Measurements from ENCODE around the gene MAML2.
"Not testable (repeated sequence)": the region's sequence is repeated elsewhere in the genome, so short reads cannot be mapped to it uniquely, and the experiment has no call there.

The MAML2 gene

GRCh38 chr11:96293109-96293508 is 49.9 kb downstream of the MAML2 start:
- DNase-seq (ENCODE audit: low read depth in 3 of 3), result no peak

DNA sequence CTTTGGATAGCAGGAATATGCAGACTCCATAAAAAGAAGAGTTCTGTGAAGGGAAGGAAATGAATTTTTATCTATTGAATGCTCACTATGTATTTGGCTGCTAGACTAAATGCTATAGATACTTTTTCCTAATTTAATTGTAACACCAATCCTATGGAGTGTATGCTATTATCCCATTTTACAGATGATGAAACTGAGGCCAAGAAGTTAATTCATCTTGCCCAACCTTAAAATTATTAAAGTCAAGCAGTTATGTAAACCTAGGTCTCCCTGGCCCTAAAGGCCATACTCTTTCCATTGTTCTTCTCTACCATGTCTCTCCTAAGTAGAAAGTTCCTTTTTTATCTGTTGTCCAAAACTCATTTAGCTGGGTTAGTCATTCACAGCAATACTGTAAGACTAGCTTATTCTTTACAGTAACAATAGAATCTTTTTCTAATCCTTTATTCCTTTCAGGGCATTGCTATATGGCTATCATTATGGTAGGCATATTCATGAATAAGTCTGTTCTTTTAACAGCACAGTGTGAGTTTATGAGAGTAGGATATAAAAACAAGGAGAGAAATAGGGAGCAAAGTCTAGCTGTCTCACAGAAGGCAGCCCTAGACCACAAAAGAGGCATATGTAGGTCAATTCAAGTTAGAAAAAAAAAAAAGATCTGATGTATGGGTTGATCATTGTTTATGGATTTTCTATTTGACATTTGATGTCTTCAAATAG is 50.5 kb downstream of the MAML2 start:
- DNase-seq (ENCODE audit: low read depth in 3 of 3), result no peak

DNA sequence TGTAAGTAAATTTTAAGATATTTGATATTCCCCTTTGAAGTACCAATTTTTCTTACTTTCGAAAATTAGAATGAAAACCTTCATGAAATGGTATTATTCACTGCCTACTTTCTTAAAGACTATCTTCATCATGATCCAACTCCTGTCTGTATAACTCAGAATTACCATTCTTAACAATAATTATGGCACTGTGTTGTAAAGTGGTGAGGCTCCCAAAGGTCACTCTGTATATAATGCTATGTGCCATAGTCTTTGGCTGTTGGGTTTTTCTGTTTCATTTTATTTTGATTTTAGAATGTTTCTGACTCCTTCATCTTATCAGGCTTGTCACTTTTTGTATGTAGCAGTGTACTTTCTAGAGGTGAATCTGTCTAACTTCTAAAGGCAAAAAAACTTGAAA is 52.4 kb downstream of the MAML2 start:
- DNase-seq (ENCODE audit: low read depth in 3 of 3), result no peak

GRCh38 chr11:96290031-96290430 is 53.0 kb downstream of the MAML2 start:
- DNase-seq (ENCODE audit: low read depth in 3 of 3), result no peak

DNA sequence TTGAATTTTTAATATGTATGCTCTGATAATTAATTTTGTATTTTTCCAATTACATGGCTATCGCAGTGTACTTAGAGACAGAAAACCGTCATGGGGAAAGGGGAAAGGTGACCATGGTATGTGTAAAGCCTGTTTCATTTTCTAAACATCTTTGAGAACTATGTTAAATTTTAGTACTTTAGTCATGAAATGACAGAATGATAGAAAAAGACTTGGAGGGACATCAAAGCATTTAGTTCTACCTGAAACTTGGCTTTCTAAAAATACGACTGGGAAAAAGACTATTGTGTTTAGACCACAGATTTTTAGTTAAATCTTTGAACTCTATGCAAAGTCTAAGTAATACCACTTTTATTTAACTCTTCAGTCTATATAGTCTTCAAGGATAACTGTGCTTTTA is 54.1 kb downstream of the MAML2 start:
- DNase-seq (ENCODE audit: low read depth in 3 of 3), result no peak

DNA sequence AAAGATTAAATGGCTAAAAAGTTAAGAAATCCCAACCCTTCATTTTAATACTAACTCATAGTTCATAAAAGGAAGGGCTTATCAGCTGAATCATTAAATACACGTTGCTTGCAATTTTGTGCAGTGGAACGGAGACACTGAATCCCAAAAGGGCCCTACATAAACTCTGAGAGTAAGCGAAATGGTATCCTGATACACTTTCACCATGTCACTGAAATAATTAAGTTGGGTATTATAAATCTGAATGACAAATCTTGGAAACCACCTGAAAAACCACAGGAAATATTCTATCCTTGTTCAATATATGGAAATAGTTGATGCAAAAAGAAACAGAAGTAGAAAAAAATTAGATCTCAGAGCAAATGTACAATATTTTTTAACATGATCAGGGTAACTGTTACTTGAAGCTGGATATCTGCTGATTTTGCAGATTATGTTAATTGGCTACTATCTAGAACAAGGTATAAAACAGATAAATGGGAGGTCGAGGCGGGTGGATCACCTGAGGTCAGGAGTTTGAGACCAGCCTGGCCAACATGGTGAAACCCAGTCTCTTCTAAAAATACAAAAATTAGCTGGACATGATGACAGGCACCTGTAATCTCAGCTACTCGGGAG is 55.1 kb downstream of the MAML2 start:
- no peak for DNase-seq (ENCODE audit: low read depth in 3 of 3)

DNA sequence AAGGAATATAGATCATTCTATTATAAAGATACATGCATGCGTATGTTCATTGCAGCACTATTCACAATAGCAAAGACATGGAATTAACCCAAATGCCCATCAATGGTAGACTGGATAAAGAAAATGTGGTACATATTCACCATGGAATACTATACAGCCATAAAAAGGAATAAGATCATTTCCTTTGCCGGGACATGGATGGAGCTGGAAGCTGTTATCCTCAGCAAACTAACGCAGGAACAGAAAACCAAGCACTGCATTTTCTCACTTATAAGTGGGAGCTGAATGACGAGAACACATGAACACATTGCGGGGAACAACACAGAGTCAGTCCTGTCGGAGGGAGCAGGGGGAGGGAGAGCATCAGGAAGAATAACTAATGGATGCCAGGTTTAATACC is 57.0 kb downstream of the MAML2 start:
- DNase-seq (ENCODE audit: low read depth in 3 of 3), result not testable (repeated sequence)

- no peak for DNase-seq (ENCODE audit: low read depth in 3 of 3)
Observed at GRCh38 chr11:96284917-96285316, 58.1 kb downstream of the MAML2 start.

GRCh38 chr11:96284401-96284800 is 58.6 kb downstream of the MAML2 start:
- DNase-seq (ENCODE audit: low read depth in 3 of 3), result no peak

DNA sequence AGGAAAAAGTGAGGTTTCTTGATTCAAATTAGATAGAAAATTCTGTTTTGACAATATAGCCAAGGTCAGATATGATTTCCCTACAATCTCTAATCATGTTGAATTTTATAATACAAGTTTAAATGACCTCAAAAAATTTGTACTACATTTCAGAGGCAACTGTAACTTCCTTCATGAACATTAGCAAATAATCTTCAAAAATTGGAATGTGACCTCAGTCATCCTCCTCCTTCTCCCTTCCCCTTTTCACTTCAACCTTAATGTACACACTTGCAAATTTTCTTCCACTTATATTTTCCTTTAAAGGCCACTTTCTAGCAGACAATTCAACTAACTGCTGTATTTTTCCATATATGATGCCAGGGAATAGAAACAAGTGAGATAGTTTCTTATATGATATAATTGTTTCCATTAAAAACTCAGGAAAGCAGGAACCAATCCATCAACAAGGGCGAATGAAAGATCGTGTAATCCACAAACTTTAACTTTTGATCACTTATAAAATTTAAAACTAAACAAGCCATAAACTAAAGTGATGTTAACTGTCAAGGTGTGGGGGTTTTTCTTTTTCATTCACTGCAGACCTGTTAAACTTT is 60.3 kb downstream of the MAML2 start:
- DNase-seq (ENCODE audit: low read depth in 3 of 3), result no peak

GRCh38 chr11:96280444-96280843 is 62.6 kb downstream of the MAML2 start:
- no peak for DNase-seq (ENCODE audit: low read depth in 3 of 3)

GRCh38 chr11:96279896-96280290 is 63.1 kb downstream of the MAML2 start:
- no peak for DNase-seq (ENCODE audit: low read depth in 3 of 3)

DNA sequence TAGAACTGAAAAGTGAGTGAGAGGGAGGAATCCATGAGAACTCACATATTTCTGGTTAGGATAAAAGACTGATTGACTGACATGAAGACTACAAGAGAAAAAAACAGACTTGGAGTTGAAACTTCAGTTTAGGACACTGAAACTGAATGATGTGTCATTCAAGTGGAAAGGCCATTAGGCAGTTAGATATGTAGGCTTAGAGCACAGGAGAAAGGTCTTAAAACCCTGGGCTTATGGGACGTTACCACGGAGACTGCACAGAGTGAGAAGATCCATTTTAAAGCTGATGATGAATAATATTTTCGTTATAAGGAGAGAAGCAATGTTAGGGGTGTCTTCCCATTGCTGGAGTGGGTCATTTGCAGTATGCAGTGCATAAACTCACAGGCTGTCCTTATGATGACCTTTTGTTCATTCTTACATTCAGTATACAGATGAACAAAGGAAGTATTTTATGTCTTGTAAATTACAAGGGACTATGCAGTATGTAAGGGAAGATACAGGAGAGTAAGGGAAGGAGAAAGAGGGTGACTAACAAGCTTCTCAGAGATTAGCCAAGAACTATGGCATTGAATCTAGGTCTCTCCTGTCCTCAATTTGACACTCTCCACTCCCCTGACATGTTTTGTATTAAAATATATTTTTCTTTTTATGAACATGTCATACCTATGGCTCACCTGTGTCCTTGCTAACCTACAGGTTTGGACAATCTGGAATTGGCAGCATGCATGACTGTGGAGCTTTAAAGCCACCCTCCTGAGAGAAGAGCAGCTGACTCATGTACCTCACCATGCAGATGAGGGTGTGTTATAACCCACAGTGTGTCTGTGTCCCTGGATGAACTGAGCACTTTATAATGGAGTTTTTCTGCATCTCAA is 63.7 kb downstream of the MAML2 start:
- DNase-seq (ENCODE audit: low read depth in 3 of 3), result no peak

- DNase-seq (ENCODE audit: low read depth in 3 of 3), result no peak
Observed at GRCh38 chr11:96278039-96278897, 64.7 kb downstream of the MAML2 start.

- no peak for DNase-seq (ENCODE audit: low read depth in 3 of 3)
Observed at GRCh38 chr11:96277696-96278038, 65.3 kb downstream of the MAML2 start.

- DNase-seq (ENCODE audit: low read depth in 3 of 3), result no peak
Observed at GRCh38 chr11:96276836-96277235, 66.2 kb downstream of the MAML2 start.

DNA sequence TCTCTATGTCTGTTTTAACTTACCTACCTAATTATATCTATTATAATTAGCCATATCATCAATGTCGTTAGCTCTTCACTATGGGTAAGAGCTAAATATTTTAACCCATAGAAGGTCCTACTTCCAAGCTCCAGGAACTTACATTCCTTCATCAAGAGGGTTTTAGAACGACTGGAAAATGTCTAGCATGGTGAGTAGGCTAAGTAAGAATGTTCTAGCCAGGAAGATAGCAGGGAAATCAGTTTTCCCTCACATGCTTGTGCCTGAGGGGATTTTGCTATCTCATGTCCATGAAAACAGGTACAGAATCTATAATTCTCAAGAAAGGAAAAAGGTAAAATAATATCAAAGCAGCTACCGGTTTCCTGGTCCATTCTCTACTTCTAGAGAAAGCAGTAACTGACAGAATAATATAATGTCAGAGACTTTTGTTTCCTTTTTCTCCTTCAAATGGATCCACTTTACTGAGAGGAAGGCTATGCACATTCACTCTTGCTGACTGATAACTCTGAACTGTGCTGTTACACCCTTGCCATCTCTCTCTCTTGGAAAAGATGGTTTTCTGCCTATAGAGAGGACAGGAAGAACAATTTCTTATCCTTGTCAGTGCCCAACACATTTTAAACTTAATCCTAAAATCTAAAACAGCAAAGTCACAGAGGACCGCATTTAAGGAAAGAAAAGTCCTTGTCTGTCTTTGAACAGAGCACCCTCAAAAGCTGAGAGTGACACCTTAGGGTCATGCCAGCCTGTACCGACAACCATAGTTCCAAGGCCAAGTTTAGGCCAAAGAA is 67.0 kb downstream of the MAML2 start:
- no peak for DNase-seq (ENCODE audit: low read depth in 3 of 3)

- no peak for DNase-seq (ENCODE audit: low read depth in 3 of 3)
Observed at GRCh38 chr11:96273507-96273906, 69.5 kb downstream of the MAML2 start.

DNA sequence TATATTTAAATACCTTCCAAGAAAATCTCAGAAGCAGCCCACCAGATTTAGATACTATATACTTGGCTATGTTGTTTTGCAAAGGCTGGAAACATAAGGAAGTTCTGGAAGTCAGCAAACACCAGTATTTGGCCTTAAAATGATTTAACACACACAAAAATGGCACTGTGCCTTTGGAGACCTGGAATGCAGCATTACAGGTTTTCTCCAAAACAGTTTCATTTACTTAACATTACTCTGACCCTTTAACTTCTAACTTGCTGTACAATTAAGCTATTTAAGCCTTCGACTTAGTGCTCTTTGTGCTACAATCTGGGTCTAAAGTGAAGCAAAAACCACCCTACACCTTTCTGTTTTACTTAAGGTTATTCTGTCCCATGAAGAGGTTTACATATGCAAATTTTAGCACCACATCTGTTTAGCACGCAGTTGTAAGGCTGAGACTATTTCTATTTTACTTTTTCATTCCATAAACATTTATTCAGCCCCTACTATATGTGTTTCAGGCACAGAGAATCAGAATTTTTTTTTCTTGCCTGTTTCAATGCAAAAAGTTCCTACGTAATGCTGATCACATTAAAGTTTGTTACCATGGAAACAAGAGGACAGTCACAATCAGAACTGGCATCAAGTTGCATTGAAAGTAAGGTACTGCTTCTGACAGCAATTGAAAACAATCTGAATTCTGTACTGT is 70.3 kb downstream of the MAML2 start:
- no peak for DNase-seq (ENCODE audit: low read depth in 3 of 3)

DNA sequence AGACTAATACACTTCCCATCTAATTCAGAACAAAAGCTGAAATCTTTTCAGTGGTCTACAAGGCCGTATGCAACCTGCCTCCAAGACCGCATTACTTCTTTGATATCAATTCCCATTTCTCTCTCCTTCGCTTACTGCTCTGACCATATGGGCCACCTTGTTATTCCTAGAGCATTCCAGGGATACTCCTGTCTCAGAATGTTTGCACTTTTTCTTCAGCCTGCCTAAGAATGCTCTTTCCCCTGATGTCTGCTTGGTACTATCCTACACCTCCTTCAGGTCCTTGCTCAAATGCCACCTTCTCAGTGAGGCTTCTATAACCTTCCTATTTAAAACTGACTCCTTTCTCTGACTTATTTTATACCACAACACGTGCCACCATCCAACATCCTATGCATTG is 71.2 kb downstream of the MAML2 start:
- DNase-seq (ENCODE audit: low read depth in 3 of 3), result no peak
